Neutrophil (primary cell): ENCODE data around the gene YDJC.

Experiments
- H3K27ac ChIP-seq: fragments of 200-600 bp; sonication (generic); 2 replicates; pipeline ENCODE4 v1.5.1; 2016; ENCODE audit warnings: mild to moderate bottlenecking, moderate library complexity
- H3K27me3 ChIP-seq: fragments of 200-600 bp; sonication (generic); 2 replicates; pipeline ENCODE4 v1.6.0; 2016; ENCODE audit warnings: mild to moderate bottlenecking
- H3K36me3 ChIP-seq: fragments of 200-600 bp; sonication (generic); 2 replicates; pipeline ENCODE4 v1.5.1; 2017
- H3K4me1 ChIP-seq, 2 experiments: fragments of 200-600 bp in 1 of 2; sonication (generic) in 1 of 2; 1 replicate in 1 of 2; 2 replicates in 1 of 2; pipeline versions ENCODE4 v1.5.1 to v1.6.1; 2013 to 2016; ENCODE audit warnings: low read depth in 1 of 2, low read length in 1 of 2, mild to moderate bottlenecking in 1 of 2, moderate library complexity in 1 of 2; ENCODE audit not compliant: control insufficient read depth in 1 of 2, insufficient read depth in 1 of 2
- H3K4me3 ChIP-seq, 2 experiments: fragments of 200-600 bp in 1 of 2; sonication (generic) in 1 of 2; 1 replicate in 1 of 2; 2 replicates in 1 of 2; pipeline ENCODE4 v1.5.1; 2013 to 2016; ENCODE audit warnings: low read depth in 1 of 2, low read length in 1 of 2, mild to moderate bottlenecking in 1 of 2, moderate library complexity in 1 of 2
- H3K9me3 ChIP-seq: fragments of 200-600 bp; sonication (generic); 2 replicates; pipeline ENCODE4 v1.5.1; 2016
- TF ChIP-seq, protein P1 (sequence below): fragments of 200-600 bp; sonication (generic); IDR thresholded peaks from 2 replicates; pipeline ENCODE4 v1.5.1; 2016; ENCODE audit warnings: antibody characterized with exemption

The YDJC gene

DNA sequence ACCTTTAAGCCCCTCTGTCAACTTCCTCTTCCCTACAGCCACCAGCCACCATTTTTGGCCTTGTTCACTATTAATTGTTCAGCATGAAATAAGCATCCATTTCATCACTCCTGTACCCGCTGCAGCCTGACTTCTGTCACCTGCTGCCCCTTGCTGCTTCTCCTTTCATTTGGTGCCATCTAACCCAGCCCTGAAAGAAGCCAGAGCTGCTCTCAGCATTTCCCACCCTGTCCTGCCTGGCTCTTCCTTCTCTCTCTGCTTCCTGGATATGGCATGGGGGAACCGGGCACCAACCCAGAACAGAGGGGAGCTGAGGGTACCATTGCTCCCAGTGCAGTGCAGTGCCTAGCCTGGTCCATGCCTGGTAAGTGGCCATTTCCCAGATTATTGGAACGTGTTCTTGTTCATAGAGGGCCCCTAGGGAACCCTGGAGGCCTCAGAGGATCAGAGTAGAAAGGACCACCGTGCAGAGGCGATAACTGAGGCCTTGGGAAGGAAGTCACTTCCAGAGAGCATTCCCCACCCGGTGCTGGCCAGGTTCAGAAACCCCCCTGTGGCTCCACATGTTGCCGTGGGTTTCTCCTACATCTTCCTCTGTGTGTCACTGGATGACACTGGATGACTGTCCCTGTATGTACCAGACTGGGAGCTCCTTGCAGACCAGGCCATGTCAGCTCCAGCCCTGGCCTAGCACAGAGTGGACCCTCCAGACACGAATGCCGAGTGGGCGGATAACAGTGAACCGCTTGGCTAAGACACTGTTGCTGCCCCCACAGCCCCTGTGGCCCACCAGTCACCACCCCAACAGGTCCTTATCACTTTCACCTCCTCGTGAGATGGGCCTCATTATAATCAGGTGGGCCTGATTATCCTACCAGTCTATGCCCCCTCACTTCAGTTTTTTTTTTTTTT is 4.7 kb downstream of the YDJC start:
- H3K27me3 ChIP-seq = no peaks in the 10 kb centered on the region
- TF ChIP-seq, protein P1, sequence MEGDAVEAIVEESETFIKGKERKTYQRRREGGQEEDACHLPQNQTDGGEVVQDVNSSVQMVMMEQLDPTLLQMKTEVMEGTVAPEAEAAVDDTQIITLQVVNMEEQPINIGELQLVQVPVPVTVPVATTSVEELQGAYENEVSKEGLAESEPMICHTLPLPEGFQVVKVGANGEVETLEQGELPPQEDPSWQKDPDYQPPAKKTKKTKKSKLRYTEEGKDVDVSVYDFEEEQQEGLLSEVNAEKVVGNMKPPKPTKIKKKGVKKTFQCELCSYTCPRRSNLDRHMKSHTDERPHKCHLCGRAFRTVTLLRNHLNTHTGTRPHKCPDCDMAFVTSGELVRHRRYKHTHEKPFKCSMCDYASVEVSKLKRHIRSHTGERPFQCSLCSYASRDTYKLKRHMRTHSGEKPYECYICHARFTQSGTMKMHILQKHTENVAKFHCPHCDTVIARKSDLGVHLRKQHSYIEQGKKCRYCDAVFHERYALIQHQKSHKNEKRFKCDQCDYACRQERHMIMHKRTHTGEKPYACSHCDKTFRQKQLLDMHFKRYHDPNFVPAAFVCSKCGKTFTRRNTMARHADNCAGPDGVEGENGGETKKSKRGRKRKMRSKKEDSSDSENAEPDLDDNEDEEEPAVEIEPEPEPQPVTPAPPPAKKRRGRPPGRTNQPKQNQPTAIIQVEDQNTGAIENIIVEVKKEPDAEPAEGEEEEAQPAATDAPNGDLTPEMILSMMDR = no peak
- H3K9me3 ChIP-seq = no peaks in the 10 kb centered on the region
- H3K36me3 ChIP-seq = peaks cover 5% of the 10 kb centered on the region
- H3K27ac ChIP-seq = peak overlapping the region; percentile 68
- H3K4me1 ChIP-seq = peaks cover 49 to 56% of the 10 kb centered on the region in 2 experiments
- no peak overlapping the region for H3K4me3 ChIP-seq

DNA sequence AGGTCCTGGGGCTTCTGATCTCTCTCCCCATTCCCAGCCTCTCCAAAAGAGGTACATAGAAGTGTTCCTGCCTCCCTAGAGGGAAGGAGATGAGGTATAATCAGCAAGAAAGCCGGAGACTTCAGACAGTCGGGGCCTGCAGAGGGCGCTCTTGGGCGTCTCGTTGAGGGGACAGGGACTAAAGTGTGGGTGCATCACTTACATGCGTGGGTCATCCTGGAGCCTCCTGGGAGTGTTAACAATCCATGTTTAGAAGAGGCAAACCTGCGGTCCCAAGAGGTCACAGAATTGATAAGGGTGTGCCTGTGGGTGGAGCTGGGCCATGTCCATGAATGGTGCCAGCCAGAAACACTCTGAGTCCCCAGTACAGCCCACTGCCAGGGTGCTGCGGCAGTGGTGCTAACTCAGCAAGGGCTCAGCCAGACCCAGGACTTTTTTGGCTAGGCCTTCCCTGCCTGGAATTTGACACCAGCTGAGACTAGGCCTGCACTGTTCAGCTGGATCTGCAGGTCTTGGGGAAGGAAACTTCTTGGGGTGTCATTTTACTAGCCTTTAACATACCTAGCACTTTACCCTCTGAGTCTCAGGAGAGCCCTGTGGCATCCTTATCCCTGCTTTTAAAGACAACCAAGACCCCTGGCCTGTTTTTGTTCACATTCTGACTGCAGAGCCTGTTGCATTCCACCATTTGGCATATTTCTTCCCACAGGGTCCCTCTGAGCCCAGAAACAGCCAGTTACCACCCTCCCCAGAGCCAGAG is 5.5 kb downstream of the YDJC start:
- Histone ChIP-seq H3K27ac (peak overlapping the region; percentile 68), H3K9me3 (no peaks in the 10 kb centered on the region), H3K27me3 (no peaks in the 10 kb centered on the region), H3K4me3 (no peak overlapping the region), H3K4me1 (peaks cover 47 to 51% of the 10 kb centered on the region in 2 experiments), H3K36me3 (peaks cover 7% of the 10 kb centered on the region)
- TF ChIP-seq, protein P1 = no peak

DNA sequence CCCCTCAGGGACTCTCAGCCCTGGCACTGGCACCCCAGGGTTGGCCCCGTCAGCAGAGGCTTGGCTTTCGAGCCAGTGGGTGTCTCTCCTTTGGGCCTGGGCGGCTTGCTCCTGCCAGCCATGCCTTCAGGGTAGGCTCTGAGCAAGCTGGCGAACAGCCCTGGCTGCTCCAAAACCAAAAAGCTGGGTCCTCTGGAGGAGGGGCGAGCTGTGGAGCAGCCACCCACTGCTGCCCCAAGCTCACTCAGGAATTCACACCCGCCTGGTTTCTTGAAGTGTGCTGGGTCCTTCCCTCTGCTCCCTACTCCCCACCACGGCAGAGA is 6.2 kb downstream of the YDJC start:
- Histone ChIP-seq H3K27me3 (no peaks in the 10 kb centered on the region), H3K9me3 (no peaks in the 10 kb centered on the region), H3K4me3 (no peak overlapping the region), H3K4me1 (peaks cover 41 to 45% of the 10 kb centered on the region in 2 experiments), H3K36me3 (peaks cover 9% of the 10 kb centered on the region), H3K27ac (peak overlapping the region; percentile 87)
- TF ChIP-seq, protein P1 = no peak

DNA sequence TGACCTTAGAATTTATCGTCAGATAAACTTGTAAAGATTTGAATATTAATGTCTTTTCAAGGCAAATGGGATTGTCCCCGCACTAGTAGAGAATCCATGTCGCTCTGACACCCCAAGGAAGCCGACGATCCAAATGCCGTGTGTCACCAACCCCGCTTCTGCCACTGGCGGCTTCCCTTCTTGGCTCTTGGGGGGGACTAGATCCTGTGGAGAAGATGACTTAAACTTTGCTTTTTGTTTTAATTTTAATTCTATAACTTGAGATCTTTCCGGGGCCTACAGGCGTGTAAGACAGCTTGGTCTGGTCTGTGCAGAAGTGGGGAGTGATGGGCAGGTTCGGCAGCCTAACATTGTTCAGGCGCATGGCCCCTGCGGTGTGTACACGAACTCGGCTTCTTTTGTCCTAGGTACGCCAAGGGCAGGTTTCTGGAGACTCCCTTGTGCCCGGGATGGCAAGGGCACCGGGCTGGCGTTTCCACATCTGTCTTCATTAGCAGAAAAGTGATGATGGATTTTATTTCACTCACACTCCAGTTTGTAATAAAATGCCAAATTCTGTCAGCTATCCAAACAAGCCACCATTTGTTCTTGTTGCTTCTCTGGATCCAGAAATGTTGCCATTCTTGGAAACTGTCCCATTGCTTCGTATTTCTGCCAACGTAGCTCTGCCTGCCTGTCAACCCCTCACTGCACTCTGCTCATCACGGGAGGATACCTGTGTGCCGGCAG is 6.7 kb downstream of the YDJC start:
- TF ChIP-seq, protein P1 = no peak

More for the DNA sequence above, 6.7 kb downstream of the YDJC start:
- peaks cover 9% of the 10 kb centered on the region for H3K36me3 ChIP-seq
- no peaks in the 10 kb centered on the region for H3K9me3 ChIP-seq
- H3K4me1 ChIP-seq = peaks cover 35 to 45% of the 10 kb centered on the region in 2 experiments
- H3K27ac ChIP-seq = peak overlapping the region; percentile 87
- H3K27me3 ChIP-seq = no peaks in the 10 kb centered on the region
- H3K4me3 ChIP-seq = no peak overlapping the region
